K562 (cell line): ENCODE measurements around the gene SPATA2L. TPM values are rescaled to one million over a fixed set of nuclear protein-coding genes. Genes with fewer than 3 reads are reported as not detected.

Experiments
- CBX8 ChIP-seq: fragments of 200-600 bp; sonication (generic); IDR thresholded peaks from 2 replicates; pipeline ENCODE4 v1.6.1; 2012; ENCODE audit warnings: borderline replicate concordance, mixed run types, low read depth, mild to moderate bottlenecking, moderate library complexity, mixed read lengths, low read length, control low read depth, inconsistent platforms; ENCODE audit not compliant: poor library complexity, severe bottlenecking; ENCODE audit errors: extremely low read depth
- DNMT1 ChIP-seq: fragments of 450-650 bp; IDR thresholded peaks from 2 replicates; pipeline ENCODE4 v1.6.1; 2016; ENCODE audit warnings: antibody characterized with exemption, mild to moderate bottlenecking
- KDM5B ChIP-seq: fragments of 200-600 bp; sonication (generic); IDR thresholded peaks from 2 replicates; pipeline ENCODE4 v1.6.1; 2012; ENCODE audit warnings: low read depth, mild to moderate bottlenecking, moderate library complexity, low read length, control low read depth, inconsistent platforms; ENCODE audit not compliant: insufficient replicate concordance
- MYBL2 ChIP-seq, 2 experiments: fragments of 450-650 bp in 1 of 2; sonication (generic) in 1 of 2; formaldehyde crosslinking in 1 of 2; IDR thresholded peaks; 2 replicates each; pipeline versions ENCODE4 v1.6.1 to v1.8.1; 2017 to 2022; ENCODE audit warnings: borderline replicate concordance in 1 of 2, inconsistent platforms in 1 of 2, low read depth in 1 of 2, mild to moderate bottlenecking in 1 of 2, missing genetic modification reagents in 1 of 2, moderate library complexity in 1 of 2
- NFATC3 ChIP-seq: fragments of 450-650 bp; IDR thresholded peaks from 2 replicates; pipeline ENCODE4 v1.6.1; 2017; ENCODE audit warnings: mild to moderate bottlenecking
- TCF7L2 ChIP-seq: fragments of 150-350 bp; IDR thresholded peaks from 2 replicates; pipeline ENCODE4 v1.6.1; 2016; ENCODE audit warnings: low read depth, mild to moderate bottlenecking, low read length, moderate library complexity
- TEAD2 ChIP-seq: fragments of 450-650 bp; IDR thresholded peaks from 2 replicates; pipeline ENCODE4 v1.6.1; 2016; ENCODE audit warnings: missing genetic modification characterization, control low read depth, missing compliant biosample characterization
- polyA plus RNA-seq, 8 experiments: library from polyadenylated mRNA; depleted of rRNA in 4 of 8; stranded (reverse) in 5 of 8; unstranded in 3 of 8; fragments of >200 nt; fragmentation: Nextera tagmentation in 2 of 8; fragmentation: Illumina TruSeq in 1 of 8; extraction: Ambion mirVana in 2 of 8; extraction: Trizol in 1 of 8; gene quantifications; 2 replicates each; pipeline versions ENCODE4 v1.2.1 to v1.2.3, GENCODE V29; 2011 to 2014; ENCODE audit warnings: inconsistent platforms in 1 of 8, missing spikeins in 1 of 8
- total RNA-seq, 7 experiments: library from RNA; depleted of rRNA in 6 of 7; stranded (reverse); fragments of >200 nt in 6 of 7; fragmentation: Illumina TruSeq in 2 of 7; extraction: Trizol in 2 of 7; gene quantifications; 2 replicates each; pipeline versions ENCODE4 v1.2.1 to v1.2.3, GENCODE V29; 2011 to 2021; ENCODE audit warnings: low replicate concordance in 1 of 7
- TF ChIP-seq, protein P1 (sequence below): fragments of 250-450 bp; sonication (Bioruptor Pico); IDR thresholded peaks from 2 replicates; pipeline ENCODE4 v1.4.0; 2020; ENCODE audit warnings: mild to moderate bottlenecking, moderate library complexity, borderline replicate concordance
- TF ChIP-seq, protein P2 (sequence below): fragments of 200-400 bp; formaldehyde crosslinking; IDR thresholded peaks from 2 replicates; pipeline ENCODE4 v1.6.1; 2017; ENCODE audit warnings: mild to moderate bottlenecking, low read depth, low read length, moderate library complexity
- TF ChIP-seq, protein P3 (sequence below): fragments of 250-450 bp; sonication (Bioruptor Pico); IDR thresholded peaks from 2 replicates; pipeline ENCODE4 v1.5.0; 2020; ENCODE audit warnings: mild to moderate bottlenecking, borderline replicate concordance
- TF ChIP-seq, protein P4 (sequence below): fragments of 450-650 bp; IDR thresholded peaks from 2 replicates; pipeline ENCODE4 v1.6.1; 2017; ENCODE audit warnings: antibody characterized with exemption, mild to moderate bottlenecking

The SPATA2L gene
- total and polyA plus RNA-seq, 9 of the 15 experiments (the other 6 are each of a cell fraction or from before 2014, with no cell fraction given): 0.13 to 19.2 (median 4.8) TPM; not detected in 1

DNA sequence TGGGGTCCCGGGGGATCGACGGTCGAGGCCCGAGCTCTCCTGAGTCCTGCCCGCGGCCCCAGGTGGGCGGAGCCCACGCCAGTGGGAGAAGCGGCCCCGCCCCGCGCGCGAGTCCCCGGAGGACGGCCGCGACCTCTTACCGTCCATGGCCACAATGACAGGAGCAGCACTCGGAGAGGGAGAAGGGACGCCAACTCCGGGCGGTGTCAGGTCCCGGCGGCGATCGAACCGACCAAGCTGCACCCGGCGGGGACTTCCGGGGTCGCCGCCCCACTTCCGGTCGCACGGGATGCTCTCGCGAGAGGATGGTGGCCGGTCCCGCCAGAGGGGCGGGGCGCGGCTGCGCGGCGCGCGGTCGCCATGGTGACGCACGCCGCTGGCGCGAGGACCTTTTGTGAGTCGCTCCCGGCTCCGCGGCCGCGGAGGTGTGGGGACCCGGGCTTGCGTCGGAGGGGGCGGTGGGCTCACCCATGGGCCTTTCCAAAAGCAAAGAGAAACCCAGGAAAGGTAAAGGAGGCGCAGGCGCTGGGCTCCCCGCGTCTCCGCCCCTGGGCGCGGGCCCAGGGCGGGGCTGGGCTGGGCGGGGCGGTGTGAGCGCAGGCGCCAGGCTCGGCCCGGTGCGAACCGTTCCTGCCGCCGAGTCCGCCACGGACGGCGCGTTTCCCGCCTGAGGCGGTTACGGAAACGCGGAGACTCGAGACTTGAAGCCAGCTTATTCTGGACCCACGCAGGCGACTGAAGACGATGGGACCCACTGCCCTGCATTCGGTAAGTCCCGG lies 43.9 kb downstream of the SPATA2L start, which contains the start of the genes CHMP1A and SPATA33 (continued):
- TF ChIP-seq, protein P1, sequence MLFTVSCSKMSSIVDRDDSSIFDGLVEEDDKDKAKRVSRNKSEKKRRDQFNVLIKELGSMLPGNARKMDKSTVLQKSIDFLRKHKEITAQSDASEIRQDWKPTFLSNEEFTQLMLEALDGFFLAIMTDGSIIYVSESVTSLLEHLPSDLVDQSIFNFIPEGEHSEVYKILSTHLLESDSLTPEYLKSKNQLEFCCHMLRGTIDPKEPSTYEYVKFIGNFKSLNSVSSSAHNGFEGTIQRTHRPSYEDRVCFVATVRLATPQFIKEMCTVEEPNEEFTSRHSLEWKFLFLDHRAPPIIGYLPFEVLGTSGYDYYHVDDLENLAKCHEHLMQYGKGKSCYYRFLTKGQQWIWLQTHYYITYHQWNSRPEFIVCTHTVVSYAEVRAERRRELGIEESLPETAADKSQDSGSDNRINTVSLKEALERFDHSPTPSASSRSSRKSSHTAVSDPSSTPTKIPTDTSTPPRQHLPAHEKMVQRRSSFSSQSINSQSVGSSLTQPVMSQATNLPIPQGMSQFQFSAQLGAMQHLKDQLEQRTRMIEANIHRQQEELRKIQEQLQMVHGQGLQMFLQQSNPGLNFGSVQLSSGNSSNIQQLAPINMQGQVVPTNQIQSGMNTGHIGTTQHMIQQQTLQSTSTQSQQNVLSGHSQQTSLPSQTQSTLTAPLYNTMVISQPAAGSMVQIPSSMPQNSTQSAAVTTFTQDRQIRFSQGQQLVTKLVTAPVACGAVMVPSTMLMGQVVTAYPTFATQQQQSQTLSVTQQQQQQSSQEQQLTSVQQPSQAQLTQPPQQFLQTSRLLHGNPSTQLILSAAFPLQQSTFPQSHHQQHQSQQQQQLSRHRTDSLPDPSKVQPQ (CRISPR knock-in tag): no peak
- TF ChIP-seq NFATC3 (peak; percentile 60; the same call in 1 of the 2 replicates), CBX8 (no peak), TEAD2 (tag) (no peak), DNMT1 (no peak), KDM5B (peak; percentile 89), MYBL2 (IDR thresholded peaks at IDR 0.05; ENCODE audit: low read depth) (no peak), MYBL2 (CRISPR knock-in tag; IDR thresholded peaks at IDR 0.05; ENCODE audit: borderline replicate concordance) (no peak), TCF7L2 (no peak)
- TF ChIP-seq, protein P2, sequence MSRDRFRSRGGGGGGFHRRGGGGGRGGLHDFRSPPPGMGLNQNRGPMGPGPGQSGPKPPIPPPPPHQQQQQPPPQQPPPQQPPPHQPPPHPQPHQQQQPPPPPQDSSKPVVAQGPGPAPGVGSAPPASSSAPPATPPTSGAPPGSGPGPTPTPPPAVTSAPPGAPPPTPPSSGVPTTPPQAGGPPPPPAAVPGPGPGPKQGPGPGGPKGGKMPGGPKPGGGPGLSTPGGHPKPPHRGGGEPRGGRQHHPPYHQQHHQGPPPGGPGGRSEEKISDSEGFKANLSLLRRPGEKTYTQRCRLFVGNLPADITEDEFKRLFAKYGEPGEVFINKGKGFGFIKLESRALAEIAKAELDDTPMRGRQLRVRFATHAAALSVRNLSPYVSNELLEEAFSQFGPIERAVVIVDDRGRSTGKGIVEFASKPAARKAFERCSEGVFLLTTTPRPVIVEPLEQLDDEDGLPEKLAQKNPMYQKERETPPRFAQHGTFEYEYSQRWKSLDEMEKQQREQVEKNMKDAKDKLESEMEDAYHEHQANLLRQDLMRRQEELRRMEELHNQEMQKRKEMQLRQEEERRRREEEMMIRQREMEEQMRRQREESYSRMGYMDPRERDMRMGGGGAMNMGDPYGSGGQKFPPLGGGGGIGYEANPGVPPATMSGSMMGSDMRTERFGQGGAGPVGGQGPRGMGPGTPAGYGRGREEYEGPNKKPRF: no peak
- TF ChIP-seq, protein P3, sequence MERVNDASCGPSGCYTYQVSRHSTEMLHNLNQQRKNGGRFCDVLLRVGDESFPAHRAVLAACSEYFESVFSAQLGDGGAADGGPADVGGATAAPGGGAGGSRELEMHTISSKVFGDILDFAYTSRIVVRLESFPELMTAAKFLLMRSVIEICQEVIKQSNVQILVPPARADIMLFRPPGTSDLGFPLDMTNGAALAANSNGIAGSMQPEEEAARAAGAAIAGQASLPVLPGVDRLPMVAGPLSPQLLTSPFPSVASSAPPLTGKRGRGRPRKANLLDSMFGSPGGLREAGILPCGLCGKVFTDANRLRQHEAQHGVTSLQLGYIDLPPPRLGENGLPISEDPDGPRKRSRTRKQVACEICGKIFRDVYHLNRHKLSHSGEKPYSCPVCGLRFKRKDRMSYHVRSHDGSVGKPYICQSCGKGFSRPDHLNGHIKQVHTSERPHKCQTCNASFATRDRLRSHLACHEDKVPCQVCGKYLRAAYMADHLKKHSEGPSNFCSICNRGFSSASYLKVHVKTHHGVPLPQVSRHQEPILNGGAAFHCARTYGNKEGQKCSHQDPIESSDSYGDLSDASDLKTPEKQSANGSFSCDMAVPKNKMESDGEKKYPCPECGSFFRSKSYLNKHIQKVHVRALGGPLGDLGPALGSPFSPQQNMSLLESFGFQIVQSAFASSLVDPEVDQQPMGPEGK (CRISPR knock-in tag): no peak
- TF ChIP-seq, protein P4, sequence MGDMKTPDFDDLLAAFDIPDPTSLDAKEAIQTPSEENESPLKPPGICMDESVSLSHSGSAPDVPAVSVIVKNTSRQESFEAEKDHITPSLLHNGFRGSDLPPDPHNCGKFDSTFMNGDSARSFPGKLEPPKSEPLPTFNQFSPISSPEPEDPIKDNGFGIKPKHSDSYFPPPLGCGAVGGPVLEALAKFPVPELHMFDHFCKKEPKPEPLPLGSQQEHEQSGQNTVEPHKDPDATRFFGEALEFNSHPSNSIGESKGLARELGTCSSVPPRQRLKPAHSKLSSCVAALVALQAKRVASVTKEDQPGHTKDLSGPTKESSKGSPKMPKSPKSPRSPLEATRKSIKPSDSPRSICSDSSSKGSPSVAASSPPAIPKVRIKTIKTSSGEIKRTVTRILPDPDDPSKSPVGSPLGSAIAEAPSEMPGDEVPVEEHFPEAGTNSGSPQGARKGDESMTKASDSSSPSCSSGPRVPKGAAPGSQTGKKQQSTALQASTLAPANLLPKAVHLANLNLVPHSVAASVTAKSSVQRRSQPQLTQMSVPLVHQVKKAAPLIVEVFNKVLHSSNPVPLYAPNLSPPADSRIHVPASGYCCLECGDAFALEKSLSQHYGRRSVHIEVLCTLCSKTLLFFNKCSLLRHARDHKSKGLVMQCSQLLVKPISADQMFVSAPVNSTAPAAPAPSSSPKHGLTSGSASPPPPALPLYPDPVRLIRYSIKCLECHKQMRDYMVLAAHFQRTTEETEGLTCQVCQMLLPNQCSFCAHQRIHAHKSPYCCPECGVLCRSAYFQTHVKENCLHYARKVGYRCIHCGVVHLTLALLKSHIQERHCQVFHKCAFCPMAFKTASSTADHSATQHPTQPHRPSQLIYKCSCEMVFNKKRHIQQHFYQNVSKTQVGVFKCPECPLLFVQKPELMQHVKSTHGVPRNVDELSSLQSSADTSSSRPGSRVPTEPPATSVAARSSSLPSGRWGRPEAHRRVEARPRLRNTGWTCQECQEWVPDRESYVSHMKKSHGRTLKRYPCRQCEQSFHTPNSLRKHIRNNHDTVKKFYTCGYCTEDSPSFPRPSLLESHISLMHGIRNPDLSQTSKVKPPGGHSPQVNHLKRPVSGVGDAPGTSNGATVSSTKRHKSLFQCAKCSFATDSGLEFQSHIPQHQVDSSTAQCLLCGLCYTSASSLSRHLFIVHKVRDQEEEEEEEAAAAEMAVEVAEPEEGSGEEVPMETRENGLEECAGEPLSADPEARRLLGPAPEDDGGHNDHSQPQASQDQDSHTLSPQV: no peak
